Stimulated activated CD4-positive, alpha-beta T cell treated with anti-CD3 and anti-CD28 coated beads, Interleukin-15, amount 100 ng/mL, for 1 hour (primary cell): ENCODE data around the gene PRR20B.
"Not testable (repeated sequence)": the region's sequence is repeated elsewhere in the genome, so short reads cannot be mapped to it uniquely, and the experiment has no call there.

ENCODE experiments used
- DNase-seq, 2 donors: peaks; one replicate each; pipeline ENCODE4 v3.0.0-alpha.2; 2020; ENCODE audit warnings: low read depth in 1 of 2, low spot score in 1 of 2

The PRR20B gene

GRCh38 chr13:57147188-57147587 is at the start of gene PRR20B:
PRR20B (plus strand) TSS chr13:57147488; CDS start chr13:57147875, 387 bp downstream.
- DNase-seq, result not testable (repeated sequence)

DNA sequence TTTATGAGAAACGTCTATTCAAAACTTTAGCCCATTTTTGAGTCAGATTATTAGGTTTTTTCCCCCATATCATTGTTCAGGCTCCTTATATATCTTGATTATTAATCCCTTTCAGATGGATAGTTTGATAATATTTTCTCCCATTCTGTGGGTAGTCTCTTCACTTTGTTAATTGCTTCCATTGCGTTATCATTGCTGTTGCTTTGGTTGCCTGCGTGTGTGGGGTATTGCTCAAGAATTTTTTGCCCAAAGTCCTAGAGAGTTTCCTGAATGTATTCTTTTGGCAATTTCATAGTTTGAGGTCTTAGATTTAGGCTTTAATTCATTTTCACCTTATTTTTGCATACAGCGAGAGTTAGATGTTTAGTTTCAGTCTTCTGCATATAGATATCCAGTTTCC is 32.3 kb upstream of the PRR20B start:
- no peak for DNase-seq

DNA sequence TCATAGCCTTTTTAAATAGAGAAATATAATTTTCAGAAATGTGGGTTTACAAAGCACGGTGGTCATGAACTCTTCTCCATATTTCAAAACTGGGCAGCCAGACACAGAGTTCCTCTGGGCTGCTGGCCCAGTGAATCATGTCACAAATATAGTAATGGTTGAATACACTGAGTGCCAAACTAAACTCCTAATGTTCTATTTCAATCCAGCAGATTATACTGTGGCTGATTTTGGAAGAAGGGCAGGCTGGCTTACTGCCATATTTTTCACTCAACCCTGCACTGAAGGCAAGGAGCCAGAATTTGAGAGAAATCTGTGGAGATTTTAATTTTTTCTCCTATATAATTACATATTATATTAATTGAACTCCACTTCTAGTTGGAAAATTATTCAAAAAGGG is 23.6 kb upstream of the PRR20B start:
- no peak for DNase-seq

GRCh38 chr13:57128909-57129308 is 18.4 kb upstream of the PRR20B start:
- DNase-seq, result no peak

DNA sequence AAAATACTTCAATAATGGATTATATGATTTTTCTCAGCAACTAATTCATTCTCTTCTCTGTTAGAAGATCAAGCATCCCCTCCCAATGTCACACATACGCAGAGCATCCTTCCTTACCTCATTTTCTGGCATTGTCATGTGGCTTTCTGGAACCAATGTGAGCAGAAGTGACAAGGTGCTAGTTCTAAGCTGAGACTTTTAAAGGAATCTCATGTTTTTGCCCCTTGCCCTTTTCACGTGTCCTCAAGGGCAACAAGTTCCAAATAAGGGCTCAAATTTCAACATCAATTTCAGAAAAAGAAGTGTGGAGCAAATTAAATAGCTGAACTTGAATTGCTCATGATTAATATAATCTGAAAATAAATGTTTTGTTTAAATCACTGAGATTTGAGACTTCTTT is 11.2 kb upstream of the PRR20B start:
- DNase-seq, result no peak

- DNase-seq, result no peak
These were observed 9.7 kb upstream of the PRR20B start for GRCh38 chr13:57137585-57137984.

GRCh38 chr13:57138988-57139387 is 8.3 kb upstream of the PRR20B start:
- DNase-seq, result no peak

DNA sequence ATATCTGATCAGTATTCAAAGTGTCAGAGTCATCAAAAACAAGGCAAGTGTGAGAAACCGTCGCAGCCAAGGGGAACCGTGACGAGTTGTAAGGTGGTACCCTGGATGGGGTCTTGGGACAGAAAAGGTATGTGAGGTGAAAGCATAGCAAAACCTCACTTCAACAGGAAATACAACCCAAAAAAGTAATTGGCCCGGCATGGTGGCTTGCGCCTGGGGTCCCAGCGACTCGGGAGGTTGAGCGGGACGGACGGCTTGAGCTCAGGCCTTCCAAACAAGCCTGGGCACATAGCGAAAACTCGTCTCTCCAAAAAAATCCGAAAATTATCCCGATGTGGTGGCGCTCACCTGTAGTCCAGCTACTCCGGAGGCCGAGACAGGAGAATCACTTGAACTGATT is 7.5 kb upstream of the PRR20B start:
- not testable (repeated sequence) for DNase-seq

DNA sequence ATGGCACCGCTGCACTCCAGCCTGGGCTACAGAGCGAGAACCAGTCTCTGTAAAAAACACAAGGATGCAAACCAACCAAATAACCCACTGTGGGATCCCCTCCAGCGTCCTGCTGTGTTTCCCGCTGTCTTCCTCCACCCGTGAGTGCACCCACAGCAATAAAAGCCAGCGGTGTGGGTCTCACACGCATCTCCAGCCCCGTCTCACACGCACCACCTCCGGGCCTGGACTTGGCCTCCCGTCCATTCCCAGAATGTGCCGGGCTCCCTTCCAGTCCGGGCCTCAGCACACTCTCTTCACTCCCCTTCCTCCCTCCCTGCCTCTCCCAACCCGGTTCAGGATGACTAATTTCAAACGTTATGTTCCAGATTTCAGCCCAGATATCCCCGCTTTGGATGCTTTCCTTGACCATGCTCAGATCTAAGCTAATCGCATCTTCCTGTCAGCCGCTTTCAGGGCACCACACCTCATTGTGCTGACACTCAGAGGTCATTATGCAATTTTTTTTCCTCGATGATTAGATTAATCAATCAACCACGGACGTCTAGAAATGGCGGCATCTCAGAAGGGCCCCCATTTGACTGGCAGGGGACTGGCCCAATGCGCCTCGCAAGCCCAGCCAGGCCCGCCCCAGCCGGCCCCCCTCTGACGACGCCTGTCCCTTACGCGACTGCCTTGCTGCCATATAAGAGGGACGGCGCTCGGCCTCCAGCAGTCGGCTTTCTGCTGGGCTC is 6.9 kb upstream of the PRR20B start, which contains the start of gene PRR20A:
Gene PRR20A (plus strand): TSS at position 684 of the 734 bp plus-strand sequence. CDS start 387 bp downstream, outside the sequence.
- not testable (repeated sequence) for DNase-seq

- DNase-seq, result not testable (repeated sequence)
These were observed 818 bp downstream of the PRR20B start for GRCh38 chr13:57148106-57148505.

DNA sequence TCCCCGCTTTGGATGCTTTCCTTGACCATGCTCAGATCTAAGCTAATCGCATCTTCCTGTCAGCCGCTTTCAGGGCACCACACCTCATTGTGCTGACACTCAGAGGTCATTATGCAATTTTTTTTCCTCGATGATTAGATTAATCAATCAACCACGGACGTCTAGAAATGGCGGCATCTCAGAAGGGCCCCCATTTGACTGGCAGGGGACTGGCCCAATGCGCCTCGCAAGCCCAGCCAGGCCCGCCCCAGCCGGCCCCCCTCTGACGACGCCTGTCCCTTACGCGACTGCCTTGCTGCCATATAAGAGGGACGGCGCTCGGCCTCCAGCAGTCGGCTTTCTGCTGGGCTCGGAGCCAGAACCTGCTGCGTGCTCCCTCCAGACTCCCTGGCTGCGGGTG is 6.5 kb downstream of the PRR20B start, which contains the start of gene PRR20C:
Gene PRR20C (plus strand): TSS at position 301 of the 400 bp plus-strand sequence. CDS start 387 bp downstream, outside the sequence.
- DNase-seq, result not testable (repeated sequence)

- not testable (repeated sequence) for DNase-seq
These were observed 13.0 kb downstream of the PRR20B start, which contains the start of gene PRR20D for GRCh38 chr13:57160332-57160731. PRR20D (plus strand) TSS chr13:57160632; CDS start chr13:57161019, 387 bp downstream.

- not testable (repeated sequence) for DNase-seq
These were observed 19.6 kb downstream of the PRR20B start, which contains the start of gene PRR20E for GRCh38 chr13:57166897-57167296. PRR20E (plus strand) TSS chr13:57167197; CDS start chr13:57167584, 387 bp downstream.

DNA sequence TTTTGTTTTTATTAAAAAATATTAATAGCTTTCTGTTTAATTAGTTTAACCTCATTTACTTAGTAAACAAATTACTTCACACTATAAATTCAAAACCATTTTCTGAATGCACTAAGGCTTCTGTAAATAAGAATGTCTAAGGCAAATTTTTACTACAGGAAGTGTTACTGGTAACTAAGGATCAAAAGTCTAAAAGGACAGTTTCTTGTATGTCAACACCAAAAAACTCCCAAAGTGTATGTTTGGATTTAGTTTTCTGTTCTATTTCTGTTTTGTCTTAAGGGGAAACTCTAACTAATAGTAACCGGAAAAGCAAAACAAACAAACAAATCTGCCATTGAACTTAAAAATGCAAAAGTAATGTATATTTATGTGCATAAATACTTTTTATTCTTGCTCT is 44.4 kb downstream of the PRR20B start:
- DNase-seq, result no peak
